HG02588 (cell line): ENCODE measurements around the gene MACROH2A1.

Source experiments
- ATAC-seq: cut with Tn5 transposase; IDR thresholded peaks from one replicate; pipeline ENCODE4 v1.9.1; 2021; ENCODE audit warnings: mild to moderate bottlenecking, moderate library complexity; ENCODE audit not compliant: unreplicated experiment

The MACROH2A1 gene

DNA sequence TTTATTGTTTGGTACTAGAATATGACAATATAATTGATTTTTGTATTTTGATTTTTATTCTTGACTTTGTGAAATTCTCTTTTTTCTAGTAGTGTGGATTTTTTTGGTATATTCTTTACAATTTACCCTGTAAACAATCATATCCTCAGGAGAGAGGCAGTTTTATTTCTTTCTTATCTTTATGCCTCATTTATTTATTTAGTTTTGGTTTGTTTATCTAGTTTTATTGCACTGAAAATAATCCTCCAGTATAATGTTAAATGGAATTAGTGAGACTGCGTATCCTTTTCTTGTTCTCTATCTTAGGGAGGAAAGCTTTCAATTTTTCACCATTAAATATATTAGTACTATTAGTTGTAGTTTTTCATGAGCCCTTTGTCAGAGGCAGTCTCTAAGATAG is 109.4 kb downstream of the MACROH2A1 start:
- no peak for ATAC-seq

DNA sequence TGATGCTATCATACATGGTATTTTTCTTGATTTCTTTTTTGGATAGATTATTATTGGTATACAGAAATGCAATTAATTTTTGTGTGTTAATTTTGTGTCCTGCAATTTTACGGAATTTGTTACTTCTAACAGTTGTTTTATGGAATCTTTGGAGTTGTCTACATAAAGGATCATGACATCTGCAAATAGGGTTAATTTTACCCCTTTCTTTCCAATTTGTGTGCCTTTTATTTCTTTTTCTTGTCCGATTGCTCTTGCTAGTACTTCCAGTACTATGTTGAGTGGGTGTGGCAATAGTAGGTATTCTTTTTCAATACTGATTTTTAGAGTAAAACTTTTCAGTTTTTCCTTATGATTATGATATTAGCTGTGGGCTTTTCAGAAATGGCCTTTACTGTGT is 111.5 kb downstream of the MACROH2A1 start:
- no peak for ATAC-seq
